Loucy (cell line): Measurements from ENCODE around the gene COA6.
A peak's percentile ranks its signal among the peaks of the same experiment; 100 is the strongest.
"Not testable (repeated sequence)": the region's sequence is repeated elsewhere in the genome, so short reads cannot be mapped to it uniquely, and the experiment has no call there.

ENCODE experiments used
- H2AFZ ChIP-seq: fragments of 200-600 bp; sonication (generic); 2 replicates; pipeline ENCODE4 v1.6.0; 2016; ENCODE audit warnings: antibody characterized with exemption, mild to moderate bottlenecking, low read length, moderate library complexity
- H3F3A ChIP-seq: fragments of 200-600 bp; 2 replicates; pipeline ENCODE4 v1.6.0; 2016; ENCODE audit warnings: antibody characterized with exemption, low read depth, mild to moderate bottlenecking
- H3K27me3 ChIP-seq: fragments of 200-600 bp; sonication (generic); 2 replicates; pipeline ENCODE4 v1.6.1; 2014; ENCODE audit warnings: low read length, mild to moderate bottlenecking; ENCODE audit not compliant: insufficient read depth, poor library complexity, severe bottlenecking
- H3K36me3 ChIP-seq: fragments of 200-600 bp; sonication (generic); 2 replicates; pipeline ENCODE4 v1.6.1; 2016; ENCODE audit warnings: low read length; ENCODE audit not compliant: insufficient read depth
- H3K4me1 ChIP-seq: fragments of 200-600 bp; sonication (generic); 2 replicates; pipeline ENCODE4 v1.5.1; 2014; ENCODE audit warnings: low read length, mild to moderate bottlenecking; ENCODE audit not compliant: insufficient read depth, poor library complexity, severe bottlenecking
- H3K4me2 ChIP-seq: fragments of 200-600 bp; sonication (generic); 2 replicates; pipeline ENCODE4 v1.6.0; 2014; ENCODE audit warnings: antibody characterized with exemption, low read length, low read depth, mild to moderate bottlenecking; ENCODE audit not compliant: poor library complexity, severe bottlenecking
- H3K4me3 ChIP-seq: fragments of 200-600 bp; sonication (generic); 2 replicates; pipeline ENCODE4 v1.5.1; 2014; ENCODE audit warnings: low read length, mild to moderate bottlenecking, mixed read lengths; ENCODE audit not compliant: poor library complexity, severe bottlenecking
- H3K79me2 ChIP-seq: fragments of 200-600 bp; sonication (generic); 2 replicates; pipeline ENCODE4 v1.6.1; 2014; ENCODE audit warnings: low read length; ENCODE audit not compliant: insufficient read depth
- H3K9ac ChIP-seq: fragments of 200-600 bp; sonication (generic); 2 replicates; pipeline ENCODE4 v1.6.0; 2014; ENCODE audit warnings: mild to moderate bottlenecking, low read depth, low read length, moderate library complexity; ENCODE audit not compliant: poor library complexity, severe bottlenecking
- H3K9me2 ChIP-seq: fragments of 200-600 bp; sonication (generic); replicated peaks from 2 replicates; pipeline ENCODE4 v1.6.1; 2016; ENCODE audit warnings: low read depth, low read length, mixed read lengths
- H3K9me3 ChIP-seq: fragments of 200-600 bp; sonication (generic); 2 replicates; pipeline ENCODE4 v1.6.1; 2014; ENCODE audit warnings: mild to moderate bottlenecking, antibody characterized with exemption, low read length, low read depth; ENCODE audit not compliant: insufficient read depth
- H4K20me1 ChIP-seq: fragments of 200-600 bp; sonication (generic); 2 replicates; pipeline ENCODE4 v1.6.0; 2014; ENCODE audit warnings: antibody characterized with exemption, low read length, mild to moderate bottlenecking; ENCODE audit not compliant: insufficient read depth, poor library complexity, severe bottlenecking
- EZH2phosphoT487 ChIP-seq: fragments of 200-600 bp; IDR thresholded peaks from 2 replicates; pipeline ENCODE4 v1.6.1; 2018; ENCODE audit warnings: antibody characterized with exemption, mild to moderate bottlenecking, moderate library complexity, borderline replicate concordance
- TF ChIP-seq, protein P1 (sequence below): fragments of 200-600 bp; sonication (generic); conservative IDR thresholded peaks from 2 replicates; pipeline ENCODE4 v1.5.1; 2014; ENCODE audit warnings: mild to moderate bottlenecking, antibody characterized with exemption, low read length

The COA6 gene

DNA sequence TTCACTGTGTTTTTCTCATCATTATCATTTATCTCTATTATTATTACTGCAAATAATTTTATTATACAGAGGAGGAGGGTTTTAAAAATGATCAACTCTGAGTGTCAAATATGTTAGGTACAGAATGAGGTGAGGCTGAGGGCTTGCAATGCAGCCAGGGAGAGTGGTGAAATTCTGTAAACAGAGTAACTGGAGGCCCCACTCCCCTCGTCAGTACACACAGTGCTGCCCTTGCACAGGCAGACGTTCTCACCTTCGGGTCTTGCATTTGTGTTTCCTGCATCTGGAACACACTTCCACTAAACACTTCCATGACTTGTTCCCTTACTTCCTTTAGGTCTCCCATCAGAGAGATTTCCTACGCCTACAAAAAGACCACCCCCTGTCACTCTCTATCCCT, 24.3 kb upstream of the COA6 start:
- Histone ChIP-seq H2AFZ (no peak overlapping the region), H3K9me2 (no peaks in the 10 kb centered on the region), H3K9ac (no peak overlapping the region), H4K20me1 (no peaks in the 10 kb centered on the region), H3F3A (no peaks in the 10 kb centered on the region), H3K4me3 (no peak overlapping the region), H3K4me2 (no peak overlapping the region), H3K36me3 (no peaks in the 10 kb centered on the region), H3K27me3 (peaks cover 17% of the 10 kb centered on the region), H3K79me2 (no peaks in the 10 kb centered on the region), H3K9me3 (no peaks in the 10 kb centered on the region), H3K4me1 (no peaks in the 10 kb centered on the region)
- TF ChIP-seq, protein P1, sequence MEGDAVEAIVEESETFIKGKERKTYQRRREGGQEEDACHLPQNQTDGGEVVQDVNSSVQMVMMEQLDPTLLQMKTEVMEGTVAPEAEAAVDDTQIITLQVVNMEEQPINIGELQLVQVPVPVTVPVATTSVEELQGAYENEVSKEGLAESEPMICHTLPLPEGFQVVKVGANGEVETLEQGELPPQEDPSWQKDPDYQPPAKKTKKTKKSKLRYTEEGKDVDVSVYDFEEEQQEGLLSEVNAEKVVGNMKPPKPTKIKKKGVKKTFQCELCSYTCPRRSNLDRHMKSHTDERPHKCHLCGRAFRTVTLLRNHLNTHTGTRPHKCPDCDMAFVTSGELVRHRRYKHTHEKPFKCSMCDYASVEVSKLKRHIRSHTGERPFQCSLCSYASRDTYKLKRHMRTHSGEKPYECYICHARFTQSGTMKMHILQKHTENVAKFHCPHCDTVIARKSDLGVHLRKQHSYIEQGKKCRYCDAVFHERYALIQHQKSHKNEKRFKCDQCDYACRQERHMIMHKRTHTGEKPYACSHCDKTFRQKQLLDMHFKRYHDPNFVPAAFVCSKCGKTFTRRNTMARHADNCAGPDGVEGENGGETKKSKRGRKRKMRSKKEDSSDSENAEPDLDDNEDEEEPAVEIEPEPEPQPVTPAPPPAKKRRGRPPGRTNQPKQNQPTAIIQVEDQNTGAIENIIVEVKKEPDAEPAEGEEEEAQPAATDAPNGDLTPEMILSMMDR = no peak
- TF ChIP-seq EZH2phosphoT487 = no peak

DNA sequence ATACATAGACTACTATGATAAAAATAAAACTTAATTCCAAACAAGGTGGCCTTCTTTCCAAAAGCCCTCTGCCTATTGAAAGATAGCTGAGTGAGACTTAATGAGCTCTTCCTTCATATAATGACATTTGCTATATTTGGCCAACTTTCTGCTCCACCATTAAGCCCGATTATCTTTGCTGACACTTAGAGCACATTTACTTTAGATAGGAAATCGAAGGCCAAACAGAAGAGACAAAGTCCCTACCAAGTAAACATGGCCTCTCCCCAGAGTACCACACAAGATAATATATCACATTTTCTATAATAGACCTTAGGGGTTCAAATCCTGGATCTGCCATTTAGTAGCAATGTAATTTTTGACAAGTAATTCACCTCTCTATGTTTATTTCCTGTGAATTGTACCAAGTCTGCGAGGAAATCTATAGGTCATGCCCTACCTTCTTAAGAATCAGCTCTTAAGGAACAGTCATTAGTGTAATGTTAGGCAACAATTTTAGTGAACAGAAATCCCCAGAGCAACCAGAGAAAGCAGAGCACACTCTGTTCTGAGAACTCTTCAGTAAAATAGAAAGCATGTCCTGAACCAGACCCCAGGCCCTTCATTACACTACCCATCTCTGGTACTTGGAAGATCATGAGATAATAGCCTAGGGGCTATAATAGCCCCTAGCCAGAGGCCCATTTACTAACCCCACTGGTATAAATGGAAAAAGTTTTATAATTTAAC, 17.3 kb upstream of the COA6 start:
- H3F3A ChIP-seq = no peaks in the 10 kb centered on the region
- no peak overlapping the region for H3K4me2 ChIP-seq
- H4K20me1 ChIP-seq = no peaks in the 10 kb centered on the region
- no peaks in the 10 kb centered on the region for H3K9me3 ChIP-seq
- no peak overlapping the region for H3K4me3 ChIP-seq
- H3K36me3 ChIP-seq = no peaks in the 10 kb centered on the region
- H3K27me3 ChIP-seq = peaks cover 22% of the 10 kb centered on the region
- no peaks in the 10 kb centered on the region for H3K79me2 ChIP-seq
- no peak for TF ChIP-seq EZH2phosphoT487
- TF ChIP-seq, protein P1 = no peak
- H3K9me2 ChIP-seq = no peaks in the 10 kb centered on the region
- no peak overlapping the region for H3K9ac ChIP-seq
- no peak overlapping the region for H2AFZ ChIP-seq
- peaks cover 1% of the 10 kb centered on the region for H3K4me1 ChIP-seq

DNA sequence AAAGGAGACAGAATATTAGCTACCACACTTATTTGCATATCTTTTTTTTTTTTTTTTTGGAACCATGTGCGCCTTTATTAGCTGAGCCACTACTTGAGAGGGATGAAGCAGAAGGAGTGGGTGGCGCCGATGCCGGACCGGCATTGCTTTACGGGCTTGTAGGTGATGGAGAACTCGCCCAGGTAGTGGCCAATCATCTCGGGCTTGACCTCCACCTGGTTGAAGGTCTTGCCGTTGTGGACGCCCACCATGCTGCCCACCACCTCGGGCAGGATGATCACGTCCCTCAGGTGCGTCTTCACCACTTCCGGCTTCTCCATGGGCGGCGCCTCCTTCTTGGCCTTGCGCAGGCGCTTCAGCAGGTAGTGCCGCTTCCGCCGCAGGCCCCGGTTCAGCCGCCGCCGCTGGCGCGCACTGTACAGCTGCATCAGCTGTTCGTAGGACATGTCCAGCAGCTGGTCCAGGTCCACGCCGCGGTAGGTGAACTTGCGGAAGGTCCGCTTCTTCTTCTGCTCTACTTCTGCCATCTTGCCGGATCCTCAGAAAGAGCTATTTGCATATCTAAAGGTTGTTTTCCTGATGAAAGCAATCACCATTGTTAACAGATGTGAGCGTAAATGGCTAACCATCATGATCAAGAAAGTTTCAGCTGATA, 16.5 kb upstream of the COA6 start:
- not testable (repeated sequence) for H3K4me2 ChIP-seq, H3K4me1 ChIP-seq, H3K9ac ChIP-seq, H3K36me3 ChIP-seq, H3K79me2 ChIP-seq, H3K9me3 ChIP-seq, H3K9me2 ChIP-seq, H4K20me1 ChIP-seq, H3F3A ChIP-seq, H2AFZ ChIP-seq
- Histone ChIP-seq H3K27me3 (peaks cover 20% of the 10 kb centered on the region), H3K4me3 (peak overlapping the region; percentile 12)

DNA sequence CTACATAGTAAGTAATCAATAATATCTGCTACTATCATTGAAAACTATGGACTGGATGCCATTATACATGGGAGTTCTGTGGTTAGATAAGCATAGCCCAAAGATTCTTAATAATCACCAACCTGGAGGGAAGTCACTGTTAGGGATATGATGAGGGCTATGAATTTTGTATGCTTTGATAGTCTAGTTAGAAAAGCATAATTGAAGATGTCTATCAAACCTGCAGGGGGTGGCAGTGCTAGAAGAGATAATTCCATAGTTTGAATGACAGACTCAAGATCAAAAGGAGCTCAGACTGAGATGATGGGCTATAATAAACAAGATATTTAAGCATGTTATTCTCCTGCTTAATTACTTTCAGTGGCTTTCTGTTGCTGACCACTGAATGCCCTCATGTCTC, 15.4 kb upstream of the COA6 start:
- Histone ChIP-seq H3K4me3 (peak overlapping the region; percentile 12), H3K9me3 (no peaks in the 10 kb centered on the region), H3K4me1 (peaks cover 4% of the 10 kb centered on the region), H3K79me2 (no peaks in the 10 kb centered on the region), H3K9ac (no peak overlapping the region), H3K9me2 (no peaks in the 10 kb centered on the region), H3F3A (no peaks in the 10 kb centered on the region), H4K20me1 (no peaks in the 10 kb centered on the region), H3K27me3 (peaks cover 15% of the 10 kb centered on the region), H2AFZ (no peak overlapping the region), H3K36me3 (no peaks in the 10 kb centered on the region), H3K4me2 (peak overlapping the region; percentile 11)
- no peak for TF ChIP-seq EZH2phosphoT487
- TF ChIP-seq, protein P1 = no peak
